WTC11 (cell line): ENCODE results near the gene ARHGEF10L. TPM values are rescaled to one million over a fixed set of nuclear protein-coding genes. Genes with fewer than 3 reads are reported as not detected.

Source experiments
- ATAC-seq: fragments of 200-7000 bp; cut with Tn5 transposase; 2 replicates; pipeline ENCODE4 v1.10.0; 2021; ENCODE audit warnings: mild to moderate bottlenecking, moderate library complexity
- CTCF ChIA-PET: fragments of 300-600 bp; sonication (Branson Sonifier 250); formaldehyde crosslinking; loops from one replicate; lab custom pipeline; 2021; ENCODE audit warnings: antibody characterized with exemption; lab: Charles Lee
- POLR2A ChIA-PET: fragments of 350-600 bp; sonication (Branson Sonifier 250); formaldehyde crosslinking; loops from one replicate; lab custom pipeline; 2021; ENCODE audit warnings: antibody characterized with exemption; lab: Charles Lee
- DNase-seq: peaks from one replicate; pipeline ENCODE4 v3.0.0; 2021; ENCODE audit warnings: low spot score
- H3K27ac Mint-ChIP-seq: 2 replicates; pipeline ENCODE4 v1.8.0; 2021; ENCODE audit warnings: mixed read lengths
- H3K27me3 Mint-ChIP-seq: 2 replicates; pipeline ENCODE4 v1.8.0; 2021; ENCODE audit warnings: low read depth, mild to moderate bottlenecking, moderate library complexity, mixed read lengths
- H3K36me3 Mint-ChIP-seq: 2 replicates; pipeline ENCODE4 v1.8.0; 2021; ENCODE audit warnings: mixed read lengths
- H3K4me1 Mint-ChIP-seq: 2 replicates; pipeline ENCODE4 v1.8.0; 2022; ENCODE audit warnings: mixed read lengths
- H3K4me3 Mint-ChIP-seq: 2 replicates; pipeline ENCODE4 v1.8.0; 2021; ENCODE audit warnings: mild to moderate bottlenecking, moderate library complexity, mixed read lengths
- H3K9me3 Mint-ChIP-seq: 2 replicates; pipeline ENCODE4 v1.8.0; 2021; ENCODE audit warnings: mixed read lengths
- E2F5 ChIP-seq: sonication (generic); formaldehyde crosslinking; IDR thresholded peaks from 2 replicates; pipeline ENCODE4 v1.8.1; 2022; ENCODE audit warnings: mild to moderate bottlenecking, moderate library complexity, missing genetic modification reagents
- EMX1 ChIP-seq: fragments of 250-450 bp; sonication (Bioruptor Pico); IDR thresholded peaks from 2 replicates; pipeline ENCODE4 v1.8.0; 2021; ENCODE audit warnings: mild to moderate bottlenecking
- ERG ChIP-seq: fragments of 250-450 bp; sonication (Bioruptor Pico); IDR thresholded peaks from 2 replicates; pipeline ENCODE4 v1.8.0; 2021; ENCODE audit warnings: mild to moderate bottlenecking
- ESRRA ChIP-seq: sonication (generic); formaldehyde crosslinking; IDR thresholded peaks from 2 replicates; pipeline ENCODE4 v1.8.1; 2022; ENCODE audit warnings: mild to moderate bottlenecking, missing genetic modification reagents, borderline replicate concordance
- FOXP1 ChIP-seq: sonication (generic); formaldehyde crosslinking; IDR thresholded peaks from 2 replicates; pipeline ENCODE4 v1.8.0; 2022; ENCODE audit warnings: missing genetic modification reagents, mild to moderate bottlenecking, moderate library complexity, borderline replicate concordance
- GTF2I ChIP-seq: fragments of 250-450 bp; sonication (Bioruptor Pico); conservative IDR thresholded peaks from 2 replicates; pipeline ENCODE4 v1.4.0; 2021; ENCODE audit warnings: mild to moderate bottlenecking
- HMGA2 ChIP-seq: fragments of 250-450 bp; sonication (Bioruptor Pico); IDR thresholded peaks from 2 replicates; pipeline ENCODE4 v1.4.0; 2021; ENCODE audit warnings: mild to moderate bottlenecking, moderate library complexity
- JAZF1 ChIP-seq: fragments of 250-450 bp; sonication (Bioruptor Pico); IDR thresholded peaks from 2 replicates; pipeline ENCODE4 v1.9.0; 2021; ENCODE audit warnings: moderate library complexity, mild to moderate bottlenecking, inconsistent platforms
- MXD4 ChIP-seq: fragments of 250-450 bp; sonication (Bioruptor Pico); IDR thresholded peaks from 2 replicates; pipeline ENCODE4 v1.8.0; 2021; ENCODE audit warnings: mild to moderate bottlenecking, moderate library complexity, borderline replicate concordance
- NFE2L1 ChIP-seq: sonication (generic); formaldehyde crosslinking; IDR thresholded peaks from 2 replicates; pipeline ENCODE4 v1.8.1; 2023; ENCODE audit warnings: missing genetic modification reagents
- PRDM15 ChIP-seq: sonication (generic); formaldehyde crosslinking; IDR thresholded peaks from 2 replicates; pipeline ENCODE4 v1.8.0; 2022; ENCODE audit warnings: missing genetic modification reagents
- SP1 ChIP-seq: sonication (generic); formaldehyde crosslinking; conservative IDR thresholded peaks from 2 replicates; pipeline ENCODE4 v1.8.1; 2022; ENCODE audit warnings: missing genetic modification reagents
- TEAD1 ChIP-seq: sonication (generic); formaldehyde crosslinking; IDR thresholded peaks from 2 replicates; pipeline ENCODE4 v1.8.0; 2022; ENCODE audit warnings: mild to moderate bottlenecking, missing genetic modification reagents
- ZBTB21 ChIP-seq: sonication (generic); formaldehyde crosslinking; IDR thresholded peaks from 2 replicates; pipeline ENCODE4 v1.8.1; 2023; ENCODE audit warnings: mild to moderate bottlenecking, missing genetic modification reagents, borderline replicate concordance
- ZBTB43 ChIP-seq: sonication (generic); formaldehyde crosslinking; IDR thresholded peaks from 2 replicates; pipeline ENCODE4 v1.8.1; 2023; ENCODE audit warnings: mild to moderate bottlenecking, missing genetic modification reagents
- ZMAT4 ChIP-seq: fragments of 250-450 bp; sonication (Bioruptor Pico); IDR thresholded peaks from 2 replicates; pipeline ENCODE4 v1.9.0; 2021; ENCODE audit warnings: mild to moderate bottlenecking
- ZNF263 ChIP-seq: sonication (generic); formaldehyde crosslinking; IDR thresholded peaks from 2 replicates; pipeline ENCODE4 v1.8.1; 2022; ENCODE audit warnings: low read depth, mild to moderate bottlenecking, moderate library complexity, missing genetic modification reagents
- ZNF416 ChIP-seq: fragments of 250-450 bp; sonication (Bioruptor Pico); IDR thresholded peaks from 2 replicates; pipeline ENCODE4 v1.9.0; 2021; ENCODE audit warnings: mild to moderate bottlenecking, inconsistent platforms
- ZNF425 ChIP-seq: fragments of 250-450 bp; sonication (Bioruptor Pico); conservative IDR thresholded peaks from 2 replicates; pipeline ENCODE4 v1.9.0; 2021; ENCODE audit warnings: mild to moderate bottlenecking
- total RNA-seq: library from RNA; stranded (reverse); gene quantifications from 3 replicates; pipeline ENCODE4 v1.2.3, GENCODE V29; 2021

ARHGEF10L gene
- total RNA-seq, 1 experiment from 2014 or later = 34.4 TPM

- TF ChIP-seq E2F5 (CRISPR knock-in tag) (no peak), ZNF263 (CRISPR knock-in tag) (no peak), JAZF1 (CRISPR knock-in tag) (no peak), ZNF416 (no peak), EMX1 (no peak), ZBTB21 (CRISPR knock-in tag) (no peak), ESRRA (CRISPR knock-in tag) (no peak)
Observed at GRCh38 chr1:17632106-17632505, 92.6 kb downstream of the ARHGEF10L start (continued).

- no peak overlapping the region for H3K4me3 Mint-ChIP-seq
Observed at GRCh38 chr1:17632541-17633184, 93.2 kb downstream of the ARHGEF10L start.

GRCh38 chr1:17633654-17634053, 94.2 kb downstream of the ARHGEF10L start:
- Mint-ChIP-seq H3K4me1 (peaks cover 7% of the 10 kb centered on the region; the same call in 1 of the 2 replicates), H3K4me3 (no peak overlapping the region), H3K27ac (no peak overlapping the region), H3K27me3 (no peaks in the 10 kb centered on the region), H3K36me3 (peaks cover 41% of the 10 kb centered on the region), H3K9me3 (no peaks in the 10 kb centered on the region)
- DNase-seq = no peak
- no peak for ATAC-seq
- ChIA-PET POLR2A (no interaction called here), CTCF (interaction anchor here (0.9 to 1.9 kb wide), 3 partner anchors 58 to 139 kb away, joined by 3 to 9 read pairs (median 6); no protein-coding TSS in a partner anchor)
- TF ChIP-seq ERG (CRISPR knock-in tag) = no peak
- TF ChIP-seq GTF2I (CRISPR knock-in tag) = no peak
- TF ChIP-seq SP1 (CRISPR knock-in tag) = no peak
- no peak for TF ChIP-seq ZBTB43
- no peak for TF ChIP-seq TEAD1 (CRISPR knock-in tag)
- no peak for TF ChIP-seq ZNF425 (CRISPR knock-in tag)
- no peak for TF ChIP-seq NFE2L1
- no peak for TF ChIP-seq MXD4 (CRISPR knock-in tag)
- TF ChIP-seq HMGA2 (CRISPR knock-in tag) = no peak
- TF ChIP-seq FOXP1 (CRISPR knock-in tag) = no peak

More at GRCh38 chr1:17632541-17633184, 93.2 kb downstream of the ARHGEF10L start:
- TF ChIP-seq ZMAT4 (CRISPR knock-in tag) (no peak), PRDM15 (CRISPR knock-in tag) (peak; percentile 84)
- no peaks in the 10 kb centered on the region for H3K27me3 Mint-ChIP-seq
- no peak overlapping the region for H3K27ac Mint-ChIP-seq
- DNase-seq (no peak), ATAC-seq (no peak)
- CTCF ChIA-PET = interaction anchor here (1.0 to 1.9 kb wide), 4 partner anchors 26 to 138 kb away, joined by 5 to 9 read pairs (median 6); no protein-coding TSS in a partner anchor
- H3K4me1 Mint-ChIP-seq = peaks cover 9% of the 10 kb centered on the region; the same call in 1 of the 2 replicates
- no peaks in the 10 kb centered on the region for H3K9me3 Mint-ChIP-seq
- peaks cover 35% of the 10 kb centered on the region for H3K36me3 Mint-ChIP-seq
- POLR2A ChIA-PET = no interaction called here
